Smooth muscle cell of bladder (primary cell): ENCODE data around the gene TFDP1. TPM values are rescaled to one million over a fixed set of nuclear protein-coding genes. Genes with fewer than 3 reads are reported as not detected.

Source experiments
- total RNA-seq: library from RNA; depleted of rRNA; stranded (reverse); fragments of >200 nt; gene quantifications from 2 replicates; pipeline ENCODE4 v1.2.3, GENCODE V29; 2014

TFDP1 gene, protein sequence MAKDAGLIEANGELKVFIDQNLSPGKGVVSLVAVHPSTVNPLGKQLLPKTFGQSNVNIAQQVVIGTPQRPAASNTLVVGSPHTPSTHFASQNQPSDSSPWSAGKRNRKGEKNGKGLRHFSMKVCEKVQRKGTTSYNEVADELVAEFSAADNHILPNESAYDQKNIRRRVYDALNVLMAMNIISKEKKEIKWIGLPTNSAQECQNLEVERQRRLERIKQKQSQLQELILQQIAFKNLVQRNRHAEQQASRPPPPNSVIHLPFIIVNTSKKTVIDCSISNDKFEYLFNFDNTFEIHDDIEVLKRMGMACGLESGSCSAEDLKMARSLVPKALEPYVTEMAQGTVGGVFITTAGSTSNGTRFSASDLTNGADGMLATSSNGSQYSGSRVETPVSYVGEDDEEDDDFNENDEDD
- 25.0 and 34.6 TPM in 2 replicates for total RNA-seq

DNA sequence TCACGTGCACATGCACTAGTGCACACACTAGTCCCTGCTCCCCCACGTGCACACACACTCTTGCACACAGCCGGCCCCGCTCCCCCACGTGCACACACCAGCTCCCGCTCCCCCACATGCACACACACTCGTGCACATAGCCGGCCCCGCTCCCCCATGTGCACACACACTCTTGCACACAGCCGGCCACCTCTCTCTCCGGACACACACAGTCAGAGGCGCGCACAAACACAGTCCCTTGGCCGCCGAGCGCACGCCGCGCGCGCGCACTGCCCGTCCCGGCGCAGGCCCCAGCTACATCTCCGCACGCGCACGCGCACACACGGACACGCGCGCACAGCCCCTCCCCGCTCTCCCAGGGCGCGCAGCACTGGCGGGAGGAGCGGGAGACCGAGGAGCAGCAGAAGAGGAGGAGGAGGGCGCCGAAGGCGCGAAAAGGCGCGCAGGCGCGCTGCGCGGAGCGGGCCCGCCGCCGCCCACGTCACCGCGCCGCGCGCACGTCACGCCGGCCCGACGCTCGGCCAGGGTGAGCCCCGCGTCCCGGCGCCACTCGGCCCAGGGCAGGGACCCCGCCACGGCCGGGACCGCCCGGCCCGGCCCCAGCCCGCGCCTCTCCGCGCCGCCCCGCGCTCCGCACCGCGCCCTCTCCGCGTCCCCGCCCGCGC is at the start of gene TFDP1:
TSS of gene TFDP1 (plus strand) at position 549 of the 665 bp plus-strand sequence. CDS start 1,085 bp downstream, outside the sequence.

DNA sequence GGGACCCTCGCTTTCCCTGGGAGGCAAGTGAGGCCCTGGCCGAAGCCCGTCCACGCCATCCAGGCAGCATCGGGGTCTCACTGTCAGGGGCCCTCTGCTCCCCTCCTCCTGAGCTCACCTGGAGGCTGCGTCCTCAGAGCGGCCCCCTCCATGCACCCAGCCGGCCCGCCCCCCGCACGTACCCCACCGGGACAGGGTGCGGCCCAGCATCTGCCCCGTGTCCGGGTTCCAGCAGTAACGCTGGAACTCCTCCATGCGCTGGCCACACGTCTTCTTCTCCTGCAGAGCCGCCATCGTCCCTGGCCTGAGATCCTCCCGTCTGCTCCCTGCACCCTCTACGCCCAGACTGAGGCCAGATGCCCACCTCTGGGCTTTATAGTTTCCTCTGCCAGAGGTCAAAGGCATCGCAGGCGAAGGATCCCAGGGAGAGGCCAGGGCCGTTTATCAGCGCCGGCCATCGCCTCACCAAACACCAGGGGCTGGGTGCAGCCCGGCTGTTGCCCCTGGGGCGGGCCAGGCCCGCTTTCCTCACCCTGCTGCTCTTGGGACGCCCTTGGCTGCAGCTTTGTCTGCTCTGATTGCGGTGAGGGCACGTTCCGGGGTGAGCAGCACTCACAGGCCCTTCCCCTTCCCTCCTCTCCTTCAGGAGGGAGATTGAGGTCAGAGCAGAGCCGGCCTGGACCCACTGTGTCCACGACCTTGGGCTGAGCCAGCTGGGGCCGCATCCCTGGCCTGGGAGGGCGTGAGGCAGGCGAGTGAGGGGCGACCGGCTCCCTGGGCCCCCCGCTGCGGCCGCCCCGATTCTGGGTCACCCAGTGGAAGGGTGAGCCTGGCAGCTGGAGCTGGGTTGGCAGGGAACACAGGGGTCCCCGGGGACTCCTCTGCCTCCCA is 73.5 kb downstream of the TFDP1 start, which contains the start of gene ATP4B:
TSS of gene ATP4B (minus strand) at position 348 of the 891 bp plus-strand sequence. CDS start at position 294, 54 bp downstream.

DNA sequence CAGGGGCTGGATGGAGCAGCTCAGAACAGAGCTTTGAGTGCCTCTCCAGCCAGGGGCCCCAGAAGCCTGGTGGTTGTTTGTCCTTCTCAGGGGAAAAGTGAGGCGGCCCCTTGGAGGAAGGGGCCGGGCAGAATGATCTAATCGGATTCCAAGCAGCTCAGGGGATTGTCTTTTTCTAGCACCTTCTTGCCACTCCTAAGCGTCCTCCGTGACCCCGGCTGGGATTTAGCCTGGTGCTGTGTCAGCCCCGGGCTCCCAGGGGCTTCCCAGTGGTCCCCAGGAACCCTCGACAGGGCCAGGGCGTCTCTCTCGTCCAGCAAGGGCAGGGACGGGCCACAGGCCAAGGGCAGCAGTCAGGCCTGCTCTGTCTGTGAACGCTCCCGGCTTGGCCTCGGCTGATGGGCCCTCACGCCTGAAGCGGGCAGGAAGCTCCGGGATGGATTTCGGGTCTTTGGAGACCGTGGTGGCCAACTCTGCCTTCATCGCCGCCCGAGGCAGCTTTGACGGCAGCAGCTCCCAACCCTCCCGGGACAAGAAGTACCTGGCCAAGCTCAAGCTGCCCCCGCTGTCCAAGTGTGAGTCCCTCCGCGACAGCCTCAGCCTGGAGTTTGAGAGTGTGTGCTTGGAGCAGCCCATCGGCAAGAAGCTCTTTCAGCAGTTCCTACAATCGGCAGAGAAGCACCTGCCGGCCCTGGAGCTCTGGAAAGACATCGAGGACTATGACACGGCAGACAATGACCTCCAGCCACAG is 82.6 kb downstream of the TFDP1 start, which contains the start of gene GRK1:
TSS of gene GRK1 (plus strand) at position 269 of the 751 bp plus-strand sequence. CDS start at position 437, 168 bp downstream.

Other genes starting within 250 kb of the TFDP1 start
- gene GRTP1, start 220.6 kb upstream of the TFDP1 start, total RNA-seq = 2.3 and 3.1 TPM in 2 replicates
- gene ADPRHL1, start 131.3 kb upstream of the TFDP1 start, total RNA-seq = 1.3 and 1.6 TPM in 2 replicates
- gene DCUN1D2, start 94.0 kb upstream of the TFDP1 start, total RNA-seq = 10.7 and 11.0 TPM in 2 replicates
- gene ATP4B, start 73.4 kb downstream of the TFDP1 start, total RNA-seq = not detected in 2 replicates
- gene GRK1, start 82.5 kb downstream of the TFDP1 start, total RNA-seq = under 0.01 TPM in 1 of 2 replicates, not detected in the other
- 0.71 and 1.4 TPM in 2 replicates for gene TMEM255B, start 174.5 kb downstream of the TFDP1 start, total RNA-seq